ENCODE results near the gene ZFAND2A. TPM values are rescaled to one million over a fixed set of nuclear protein-coding genes. Genes with fewer than 3 reads are reported as not detected.

The ZFAND2A gene
- total and polyA plus RNA-seq, 2 of the 8 experiments (the other 6 are each of a cell fraction or from before 2014, with no cell fraction given), result 16.6 to 20.3 TPM

GRCh38 chr7:1209097-1209496, 49.1 kb upstream of the ZFAND2A start:
- H3K4me2 ChIP-seq (ENCODE audit: insufficient read depth in 1 of 2, low read depth in 2 of 2, low read length in 2 of 2), result no peak overlapping the region
- H3K79me1 ChIP-seq (ENCODE audit: low read depth, low read length), result no peaks in the 10 kb centered on the region
- H2BK120ac ChIP-seq (replicated peaks; ENCODE audit: low read depth, low read length), result no peak overlapping the region
- no peaks in the 10 kb centered on the region for H3K36me3 ChIP-seq (ENCODE audit: control insufficient read depth in 2 of 4, insufficient read depth in 4 of 4, low read length in 3 of 4)
- no peak overlapping the region for H3K4me3 ChIP-seq (ENCODE audit: extremely low read depth in 1 of 4, insufficient read depth in 2 of 4, low read depth in 3 of 4, low read length in 4 of 4)
- DNase-seq (ENCODE audit: low read depth in 1 of 2, low spot score in 2 of 2), result no peak
- H3K23ac ChIP-seq (ENCODE audit: insufficient read length), result no peak overlapping the region
- no peaks in the 10 kb centered on the region for H3K23me2 ChIP-seq (ENCODE audit: low read depth, low read length)
- H2AFZ ChIP-seq (ENCODE audit: low read length), result no peak overlapping the region; the same call in 1 of the 2 replicates
- H3K27me3 ChIP-seq (replicated peaks in 1 of 4; ENCODE audit: control insufficient read depth in 3 of 4, extremely low read depth in 1 of 4, insufficient read depth in 3 of 4, low read length in 3 of 4), result no peaks in the 10 kb centered on the region
- no peak overlapping the region for H3K14ac ChIP-seq (ENCODE audit: insufficient read length)
- H3K4me1 ChIP-seq (replicated peaks in 1 of 4; ENCODE audit: control insufficient read depth in 3 of 4, insufficient read depth in 4 of 4, low read length in 3 of 4), result no peaks in the 10 kb centered on the region
- H3K9ac ChIP-seq (replicated peaks in 1 of 4; ENCODE audit: extremely low read depth in 1 of 4, low read depth in 3 of 4, low read length in 3 of 4), result no peak overlapping the region
- CTCF ChIA-PET (ENCODE audit: partially characterized antibody), result interaction anchor here (0.6 to 1.7 kb wide), 8 partner anchors 17 to 950 kb away, joined by 3 to 5 read pairs (median 3); no protein-coding TSS in a partner anchor
- H2BK5ac ChIP-seq (ENCODE audit: low read depth, low read length), result no peak overlapping the region
- H4K8ac ChIP-seq (ENCODE audit: extremely low read depth, insufficient read depth, low read length), result no peak overlapping the region
- no peak overlapping the region for H3K56ac ChIP-seq (replicated peaks; ENCODE audit: insufficient read length, low read depth, low read length)
- no peak overlapping the region for H2BK12ac ChIP-seq (ENCODE audit: low read depth, low read length)
- 89% methylated on average over 14 of the region's 14 CpGs; no CpG with 5 or more reads in 1 of the 2 experiments for WGBS, 2 experiments (ENCODE audit: extremely low coverage in 1 of 2, insufficient coverage in 1 of 2, insufficient read length in 1 of 2, insufficient replicate concordance in 2 of 2, low coverage in 1 of 2, low lambda C conversion rate in 2 of 2, missing lambda C conversion rate in 1 of 2)
- no peaks in the 10 kb centered on the region for H4K20me1 ChIP-seq (replicated peaks in 1 of 2; ENCODE audit: control insufficient read depth in 1 of 2, insufficient read depth in 2 of 2, low read length in 2 of 2)
- H3K18ac ChIP-seq (ENCODE audit: extremely low read depth, low read length), result no peak overlapping the region
- H3K79me2 ChIP-seq (ENCODE audit: control insufficient read depth in 1 of 2, insufficient read depth in 2 of 2, low read length in 2 of 2), result no peaks in the 10 kb centered on the region
- no peak overlapping the region for H4K91ac ChIP-seq (replicated peaks; ENCODE audit: insufficient read length, low read length)
- TF ChIP-seq POU5F1 (IDR thresholded peaks at IDR 0.05; ENCODE audit: low read depth, low read length) (no peak), JUN (IDR thresholded peaks at IDR 0.05; ENCODE audit: low read depth, low read length) (no peak), GTF2F1 (IDR thresholded peaks at IDR 0.05; ENCODE audit: borderline replicate concordance, low read depth, low read length) (no peak), RBBP5 (IDR thresholded peaks at IDR 0.05; ENCODE audit: borderline replicate concordance, low read depth, low read length) (no peak), NRF1 (IDR thresholded peaks at IDR 0.05; ENCODE audit: low read depth, low read length) (no peak), BACH1 (IDR thresholded peaks at IDR 0.05; ENCODE audit: low read length) (no peak), GABPA (IDR thresholded peaks at IDR 0.05; ENCODE audit: borderline replicate concordance, insufficient read depth, low read length) (no peak), CHD2 (IDR thresholded peaks at IDR 0.05; ENCODE audit: low read length) (no peak), TBP (IDR thresholded peaks at IDR 0.05; ENCODE audit: low read depth, low read length) (no peak), RXRA (IDR thresholded peaks at IDR 0.05; ENCODE audit: insufficient read depth, low read depth, low read length) (no peak), PHF8 (conservative IDR thresholded peaks at IDR 0.05; ENCODE audit: low read depth, low read length) (no peak), CTCF (IDR thresholded peaks at IDR 0.05; ENCODE audit: control extremely low read depth in 1 of 3, insufficient read depth in 1 of 3, low read depth in 1 of 3, low read length in 3 of 3) (no peak)
- no peak for FAIRE-seq
- POLR2A ChIA-PET (ENCODE audit: partially characterized antibody), result no interaction called here
- H2AK5ac ChIP-seq (ENCODE audit: low read depth, low read length), result no peak overlapping the region
- H4K5ac ChIP-seq (ENCODE audit: insufficient read length, low read depth, low read length), result no peak overlapping the region
- H3K27ac ChIP-seq (ENCODE audit: low read depth, low read length), result no peak overlapping the region
- H3K4ac ChIP-seq (replicated peaks; ENCODE audit: insufficient read length, low read depth, low read length), result no peak overlapping the region
- no peak overlapping the region for H2BK20ac ChIP-seq (ENCODE audit: low read length)
- no peaks in the 10 kb centered on the region for H3K9me3 ChIP-seq (ENCODE audit: insufficient read depth in 2 of 2, low read depth in 1 of 2, low read length in 1 of 2)
- no peak overlapping the region for H2BK15ac ChIP-seq (ENCODE audit: low read length)
